ENCODE data around the gene TMEM88.
A peak's percentile ranks its signal among the peaks of the same experiment; 100 is the strongest.

TMEM88 gene

GRCh38 chr17:7833011-7833794 is 21.7 kb upstream of the TMEM88 start:
- no peak for DNase-seq (ENCODE audit: low spot score)

GRCh38 chr17:7833795-7834541 is 20.9 kb upstream of the TMEM88 start, which contains the start of gene KDM6B:
Gene KDM6B (plus strand): TSS chr17:7834217. CDS start chr17:7845555, 11,338 bp downstream.
- peak; percentile 91 for DNase-seq (ENCODE audit: low spot score)

DNA sequence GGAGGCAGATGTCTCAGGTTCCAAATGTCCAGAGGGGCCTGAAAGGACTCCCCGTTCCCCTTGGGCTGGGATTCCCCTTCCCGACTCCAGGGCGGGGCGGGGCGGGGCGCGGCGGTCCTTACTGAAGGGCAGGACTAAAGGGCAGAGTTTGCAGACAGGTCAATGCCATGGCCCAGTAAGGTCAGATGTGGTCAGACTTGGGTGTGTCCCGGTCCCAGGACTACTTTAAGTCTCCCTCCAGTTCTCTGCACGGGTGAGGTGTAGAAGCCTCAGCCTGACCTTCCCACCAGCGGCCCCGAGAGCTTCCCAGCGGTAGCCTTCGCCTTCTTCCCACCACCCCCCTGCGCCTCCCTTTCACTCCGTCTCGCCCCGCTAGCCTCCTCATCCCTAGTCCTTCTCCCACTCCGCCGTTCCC is 20.3 kb upstream of the TMEM88 start:
- peak; percentile 33 for DNase-seq (ENCODE audit: low spot score)

- peak; percentile 91 for DNase-seq (ENCODE audit: low spot score)
These were observed 19.7 kb upstream of the TMEM88 start for GRCh38 chr17:7834957-7835813.

GRCh38 chr17:7835814-7836595 is 18.9 kb upstream of the TMEM88 start:
- no peak for DNase-seq (ENCODE audit: low spot score)

GRCh38 chr17:7836596-7837407 is 18.1 kb upstream of the TMEM88 start:
- DNase-seq (ENCODE audit: low spot score): peak; percentile 59

- DNase-seq (ENCODE audit: low spot score): no peak
These were observed 17.3 kb upstream of the TMEM88 start for GRCh38 chr17:7837408-7838088.

DNA sequence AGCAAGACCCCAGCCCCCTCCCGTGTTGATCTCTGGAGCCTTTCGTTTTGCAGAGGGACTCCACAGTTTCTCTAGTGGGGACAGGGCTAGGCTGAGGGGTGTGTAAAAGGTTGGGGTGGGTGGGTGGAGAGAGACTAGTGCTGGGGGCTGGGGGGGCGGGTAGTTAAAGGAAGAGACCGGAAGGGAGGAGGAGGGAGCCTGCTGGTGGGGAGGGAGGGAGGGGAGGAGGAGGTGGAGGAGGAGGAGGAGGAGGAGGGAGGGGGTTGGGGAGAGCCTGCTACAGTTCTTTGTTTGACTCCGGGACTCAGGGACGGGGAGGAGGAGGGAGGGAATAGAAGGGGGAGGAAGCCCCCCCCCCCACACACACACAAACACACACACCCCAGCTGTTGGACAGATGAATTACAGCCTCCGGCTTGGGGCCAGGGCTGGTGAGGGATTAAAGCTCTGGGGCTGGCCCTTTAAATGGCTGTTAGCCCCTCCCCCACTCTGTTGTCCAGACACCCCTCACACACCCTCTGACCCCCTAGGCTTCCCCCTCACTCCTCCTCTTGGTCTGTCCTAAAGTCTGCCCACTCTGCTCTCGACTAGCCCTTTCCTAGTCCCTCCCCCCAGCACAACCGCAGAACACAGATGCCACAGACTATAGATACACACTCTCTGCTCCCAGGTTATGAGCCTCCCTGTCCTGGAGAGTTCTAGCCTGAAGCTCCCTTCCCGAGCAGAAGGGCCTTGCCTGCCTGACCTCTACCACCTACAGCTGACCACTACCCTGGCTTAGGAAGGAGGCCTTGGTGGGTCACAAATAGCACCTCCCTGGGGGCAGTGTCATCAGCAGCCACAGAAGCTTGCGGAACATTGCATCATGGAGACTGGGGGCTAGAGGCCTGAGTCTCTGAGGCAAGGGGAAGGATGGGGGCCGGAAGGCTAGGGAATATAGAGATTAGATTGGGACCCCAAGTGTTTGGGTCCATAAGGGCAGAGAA is 16.5 kb upstream of the TMEM88 start:
- no peak for DNase-seq (ENCODE audit: low spot score)

GRCh38 chr17:7839190-7839875 is 15.5 kb upstream of the TMEM88 start:
- DNase-seq (ENCODE audit: low spot score): no peak

DNA sequence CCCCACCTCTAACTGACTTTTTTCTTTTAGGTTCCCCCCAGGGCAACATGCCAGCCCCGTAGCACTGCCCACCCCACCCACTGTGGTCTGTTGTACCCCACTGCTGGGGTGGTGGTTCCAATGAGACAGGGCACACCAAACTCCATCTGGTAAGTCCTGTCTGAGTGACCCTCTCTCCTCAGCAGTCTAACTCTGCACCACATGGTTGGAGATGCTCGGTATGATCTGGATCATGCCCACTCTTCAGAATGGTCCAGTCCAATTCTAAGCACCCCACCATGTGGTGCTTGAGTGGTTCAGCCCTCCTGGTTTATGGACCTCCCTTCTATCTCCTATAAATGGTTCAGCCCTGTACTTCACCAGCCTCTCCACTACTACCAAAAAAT is 15.0 kb upstream of the TMEM88 start:
- no peak for DNase-seq (ENCODE audit: low spot score)

- DNase-seq (ENCODE audit: low spot score): no peak
These were observed 14.4 kb upstream of the TMEM88 start for GRCh38 chr17:7840441-7840840.

- no peak for DNase-seq (ENCODE audit: low spot score)
These were observed 14.0 kb upstream of the TMEM88 start for GRCh38 chr17:7840875-7841274.

- peak; percentile 50 for DNase-seq (ENCODE audit: low spot score)
These were observed 13.4 kb upstream of the TMEM88 start for GRCh38 chr17:7841396-7841914.

DNA sequence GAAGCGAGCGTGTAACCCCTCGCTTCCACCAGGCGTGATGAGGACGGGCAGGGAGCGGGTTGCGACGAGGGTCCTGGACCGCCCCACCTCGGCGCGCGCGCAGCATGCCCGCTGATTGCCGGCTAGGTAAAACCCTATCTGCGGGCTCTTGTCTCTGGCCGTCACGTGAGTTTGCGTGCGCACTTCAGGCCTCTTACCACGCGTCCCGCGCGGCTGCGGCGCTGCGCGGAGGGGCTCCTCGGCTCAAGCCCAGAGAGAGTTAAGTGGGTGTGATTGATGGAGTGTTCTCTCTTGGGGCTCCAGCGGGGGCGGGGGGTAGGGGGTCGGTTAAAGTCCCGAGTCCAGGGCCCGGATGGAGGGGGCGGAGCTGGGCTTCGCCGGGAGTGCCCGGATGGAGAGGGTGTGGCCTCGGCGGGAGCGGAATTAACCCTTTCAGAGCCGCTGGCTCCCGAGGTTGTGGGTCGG is 12.9 kb upstream of the TMEM88 start:
- DNase-seq (ENCODE audit: low spot score): peak; percentile 79

DNA sequence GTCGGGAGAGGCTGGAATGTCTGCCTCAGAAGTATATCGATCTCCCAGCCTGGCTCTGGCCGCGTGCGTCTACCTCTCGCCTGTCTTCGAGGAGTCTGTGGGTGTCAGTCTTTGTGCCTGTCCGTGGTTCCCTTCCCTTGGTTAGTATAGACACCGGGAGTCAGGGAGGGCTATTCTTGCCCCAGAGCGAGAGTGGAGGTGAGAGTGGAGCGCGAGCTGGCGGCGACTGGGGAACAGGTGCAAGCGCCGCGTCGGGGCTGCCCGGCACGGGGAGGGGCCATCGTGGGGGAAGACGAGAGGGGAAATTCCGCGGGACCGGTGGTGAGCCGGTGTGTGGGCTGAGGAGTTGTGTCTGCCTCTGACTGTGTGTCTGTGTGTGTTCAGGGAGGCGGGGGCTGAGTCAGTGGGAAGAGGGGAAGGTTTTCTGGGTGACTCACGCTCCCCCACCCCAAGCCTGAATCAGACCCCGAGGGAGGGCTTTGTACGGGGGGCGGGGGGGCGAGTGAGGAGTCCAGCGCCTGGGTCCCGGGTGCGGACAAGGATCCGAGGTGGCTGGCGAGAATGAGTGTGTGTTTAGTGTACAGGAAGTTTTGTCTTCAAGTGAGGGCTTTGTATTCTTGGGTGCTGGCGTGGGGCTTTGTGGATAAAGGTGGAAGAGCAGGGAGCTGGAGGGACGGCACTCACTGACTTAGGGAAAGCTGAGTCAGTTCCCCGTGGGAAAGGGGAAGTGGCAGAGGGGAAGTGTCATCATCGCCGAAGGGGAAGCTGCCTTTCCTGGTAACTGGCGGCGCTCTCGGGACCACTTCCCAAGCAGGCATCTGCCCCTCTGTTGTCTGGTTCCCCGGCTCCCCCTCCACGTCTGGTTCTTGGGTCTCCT is 12.2 kb upstream of the TMEM88 start:
- peak; percentile 75 for DNase-seq (ENCODE audit: low spot score)

- no peak for DNase-seq (ENCODE audit: low spot score)
These were observed 11.7 kb upstream of the TMEM88 start for GRCh38 chr17:7843257-7843535.

All from germinal center (tissue), 1 donor.